Measurements from ENCODE around the gene LPP. TPM values are rescaled to one million over a fixed set of nuclear protein-coding genes. Genes with fewer than 3 reads are reported as not detected.

Gene LPP
- total RNA-seq, 2 donors from 2014 or later = 1,568 to 1,607 TPM

GRCh38 chr3:188589771-188590170 lies 435.8 kb downstream of the LPP start:
- Histone ChIP-seq H3K4me3 (no peak overlapping the region), H3K27ac (no peak overlapping the region), H3K9me3 (no peaks in the 10 kb centered on the region), H3K36me3 (no peaks in the 10 kb centered on the region), H3K4me1 (ENCODE audit: control insufficient read depth in 1 of 2, low read depth in 2 of 2) (peaks cover 67 to 84% of the 10 kb centered on the region in 2 donors), H3K27me3 (replicated peaks; ENCODE audit: insufficient read depth) (no peaks in the 10 kb centered on the region)
- ATAC-seq (ENCODE audit: insufficient number of reproducible peaks, low FRiP score, low read depth) (no peak), DNase-seq (ENCODE audit: low spot score) (no peak)
- no peak for TF ChIP-seq CTCF (IDR thresholded peaks at IDR 0.05)

DNA sequence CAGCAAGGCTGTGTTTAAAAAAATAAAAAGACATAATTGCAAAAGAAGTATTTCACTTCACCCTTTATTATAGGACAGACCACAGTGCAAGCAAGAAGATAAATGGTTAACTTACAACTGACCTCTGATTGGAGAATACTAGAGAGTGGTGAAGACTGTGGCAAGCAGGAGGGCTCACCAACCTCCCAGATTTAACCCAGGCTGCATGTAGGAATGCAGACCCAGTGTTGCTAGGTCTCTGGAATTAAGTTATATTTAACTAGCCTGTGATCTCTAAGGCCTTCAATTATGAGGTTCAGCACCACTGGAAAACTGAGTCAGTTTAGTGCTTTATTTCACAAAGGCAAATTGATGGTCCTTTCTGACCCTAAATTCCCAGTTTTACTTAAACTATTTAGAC lies 436.6 kb downstream of the LPP start:
- peak overlapping the region in 1 of 2 donors; percentile 14 for H3K27ac ChIP-seq
- TF ChIP-seq CTCF (IDR thresholded peaks at IDR 0.05) = no peak
- H3K27me3 ChIP-seq (replicated peaks; ENCODE audit: insufficient read depth) = no peaks in the 10 kb centered on the region
- no peaks in the 10 kb centered on the region for H3K36me3 ChIP-seq
- DNase-seq (ENCODE audit: low spot score) = no peak
- H3K9me3 ChIP-seq = no peaks in the 10 kb centered on the region
- H3K4me3 ChIP-seq = no peak overlapping the region
- ATAC-seq (ENCODE audit: insufficient number of reproducible peaks, low FRiP score, low read depth) = no peak
- H3K4me1 ChIP-seq (ENCODE audit: control insufficient read depth in 1 of 2, low read depth in 2 of 2) = peaks cover 67 to 84% of the 10 kb centered on the region in 2 donors

DNA sequence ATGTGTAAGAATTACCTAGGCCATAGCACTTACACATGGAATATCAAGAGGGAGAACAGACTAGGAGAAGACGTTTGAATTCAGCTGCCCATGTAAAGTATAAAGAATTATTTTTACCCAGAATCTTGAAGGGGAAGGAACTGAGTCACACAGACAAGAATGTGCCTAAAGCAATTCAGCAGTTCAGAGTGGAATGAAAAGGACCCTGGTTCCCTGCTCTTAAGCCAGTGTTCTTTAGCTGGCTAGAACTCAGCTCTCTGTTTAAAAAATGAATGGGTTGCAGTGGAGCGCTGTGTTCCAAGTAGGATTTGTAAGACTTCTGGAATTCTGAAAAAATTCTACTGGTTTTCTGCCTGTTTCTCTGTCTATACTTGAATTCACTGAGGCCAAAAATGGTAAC lies 440.2 kb downstream of the LPP start:
- H3K4me3 ChIP-seq = no peak overlapping the region
- ATAC-seq (ENCODE audit: insufficient number of reproducible peaks, low FRiP score, low read depth) = peak; percentile 82
- no peak for DNase-seq (ENCODE audit: low spot score)
- H3K9me3 ChIP-seq = no peaks in the 10 kb centered on the region
- no peaks in the 10 kb centered on the region for H3K36me3 ChIP-seq
- H3K4me1 ChIP-seq (ENCODE audit: control insufficient read depth in 1 of 2, low read depth in 2 of 2) = peaks cover 62 to 96% of the 10 kb centered on the region in 2 donors
- TF ChIP-seq CTCF (IDR thresholded peaks at IDR 0.05) = no peak
- peak overlapping the region; percentile 64 to 72 for H3K27ac ChIP-seq
- H3K27me3 ChIP-seq (replicated peaks; ENCODE audit: insufficient read depth) = no peaks in the 10 kb centered on the region

- peak overlapping the region; percentile 32 to 72 for H3K27ac ChIP-seq
- no peak for DNase-seq (ENCODE audit: low spot score)
- no peak for ATAC-seq (ENCODE audit: insufficient number of reproducible peaks, low FRiP score, low read depth)
- peaks cover 50 to 86% of the 10 kb centered on the region in 2 donors for H3K4me1 ChIP-seq (ENCODE audit: control insufficient read depth in 1 of 2, low read depth in 2 of 2)
- H3K9me3 ChIP-seq = no peaks in the 10 kb centered on the region
- no peak overlapping the region for H3K4me3 ChIP-seq
- no peak for TF ChIP-seq CTCF (IDR thresholded peaks at IDR 0.05)
- no peaks in the 10 kb centered on the region for H3K27me3 ChIP-seq (replicated peaks; ENCODE audit: insufficient read depth)
- no peaks in the 10 kb centered on the region for H3K36me3 ChIP-seq
These were observed 442.0 kb downstream of the LPP start for GRCh38 chr3:188595890-188596376.

GRCh38 chr3:188598894-188599293 lies 444.9 kb downstream of the LPP start:
- Histone ChIP-seq H3K4me1 (ENCODE audit: control insufficient read depth in 1 of 2, low read depth in 2 of 2) (peaks cover 37 to 67% of the 10 kb centered on the region in 2 donors), H3K4me3 (no peak overlapping the region), H3K36me3 (no peaks in the 10 kb centered on the region), H3K27ac (peak overlapping the region; percentile 26 to 30), H3K9me3 (no peaks in the 10 kb centered on the region), H3K27me3 (replicated peaks; ENCODE audit: insufficient read depth) (no peaks in the 10 kb centered on the region)
- TF ChIP-seq CTCF (IDR thresholded peaks at IDR 0.05) = no peak
- DNase-seq (ENCODE audit: low spot score) = no peak
- ATAC-seq (ENCODE audit: insufficient number of reproducible peaks, low FRiP score, low read depth) = no peak
